Body of pancreas (tissue), 4 donors: ENCODE measurements around the gene PFAS. TPM values are rescaled to one million over a fixed set of nuclear protein-coding genes. Genes with fewer than 3 reads are reported as not detected.
"Not testable (repeated sequence)": the region's sequence is repeated elsewhere in the genome, so short reads cannot be mapped to it uniquely, and the experiment has no call there.

Experiments used
- ATAC-seq: fragments of 150-250 bp; one replicate; pipeline ENCODE4 v1.9.1; 2016
- DNase-seq, 4 donors: peaks; one replicate each; pipeline ENCODE4 v3.0.0-alpha.2; 2019
- H3K27ac ChIP-seq, 4 donors: fragments of 200-600 bp; sonication (generic); 1 replicate in 3 of 4; 2 replicates in 1 of 4; pipeline versions ENCODE4 v1.5.1 to v1.6.1; 2016 to 2019; ENCODE audit warnings: mild to moderate bottlenecking in 1 of 4, mixed read lengths in 1 of 4, moderate library complexity in 1 of 4
- H3K27me3 ChIP-seq, 2 donors: fragments of 200-600 bp; sonication (generic); one replicate each; pipeline ENCODE4 v1.6.0; 2016; ENCODE audit warnings: mild to moderate bottlenecking in 1 of 2
- H3K36me3 ChIP-seq, 2 donors: fragments of 200-600 bp; sonication (generic); replicated peaks in 1 of 2; 2 replicates each; pipeline ENCODE4 v1.5.1; 2016; ENCODE audit warnings: low read depth in 2 of 2; ENCODE audit not compliant: insufficient read depth in 1 of 2
- H3K4me1 ChIP-seq: fragments of 200-600 bp; sonication (generic); one replicate; pipeline ENCODE4 v1.6.0; 2016
- H3K4me3 ChIP-seq, 2 donors: fragments of 200-600 bp; sonication (generic); 1 replicate in 1 of 2; 2 replicates in 1 of 2; pipeline ENCODE4 v1.5.1; 2016 to 2019
- H3K9me3 ChIP-seq, 3 donors: fragments of 200-600 bp; sonication (generic); 1 replicate in 2 of 3; 2 replicates in 1 of 3; pipeline ENCODE4 v1.5.1; 2016
- CTCF ChIP-seq, 7 experiments: fragments of 450-650 bp in 4 of 7; fragments of 200-600 bp in 3 of 7; sonication (generic) in 3 of 7; IDR thresholded peaks; one replicate each; pipeline ENCODE4 v1.5.1; 2016 to 2019; ENCODE audit warnings: antibody characterized with exemption in 7 of 7
- POLR2A ChIP-seq, 3 donors: fragments of 450-650 bp; IDR thresholded peaks; one replicate each; pipeline ENCODE4 v1.6.1; 2016; ENCODE audit warnings: antibody characterized with exemption in 3 of 3, mild to moderate bottlenecking in 2 of 3
- WGBS, 2 donors: methylation state at CpG; one replicate each; pipeline ENCODE4 v1.1.5; 2017; 5-methylcytosine and 5-hydroxymethylcytosine counted together
- intact Hi-C: fragments of 100-400 bp; cut with DNase I; formaldehyde crosslinking; loops from one replicate; pipeline ENCODE4 v1.15.1; 2023
- total RNA-seq, 2 donors: library from RNA; depleted of rRNA; stranded (reverse); fragments of >200 nt; gene quantifications; one replicate each; pipeline ENCODE4 v1.1.0, GENCODE V29; 2016

PFAS gene
- total RNA-seq, 2 donors from 2014 or later = 9.9 to 33.0 TPM

DNA sequence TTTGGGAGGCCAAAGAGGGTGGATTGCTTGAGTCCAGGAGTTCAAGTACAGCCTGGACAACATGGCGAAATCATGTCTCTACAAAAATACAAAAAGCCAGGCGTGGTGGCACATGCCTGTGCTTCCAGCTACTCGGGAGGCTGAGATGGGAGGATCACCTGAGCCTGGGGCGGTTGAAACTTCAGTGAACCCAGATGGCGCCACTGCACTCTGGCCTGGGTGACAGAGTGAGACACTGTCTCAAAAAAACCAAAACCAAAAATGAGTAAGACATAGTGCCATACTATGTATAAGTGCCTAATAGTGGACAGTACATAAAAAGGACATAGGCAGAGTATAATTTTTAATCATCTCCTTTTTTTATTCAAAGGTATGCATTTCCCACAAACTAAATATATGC is 5.3 kb upstream of the PFAS start:
- WGBS, 2 donors = 85 to 91% methylated on average over 5 of the region's 5 CpGs

GRCh38 chr17:8244768-8245167 is 4.3 kb upstream of the PFAS start:
- intact Hi-C loops = no loop called here
- no peak for TF ChIP-seq POLR2A (IDR thresholded peaks at IDR 0.05)
- TF ChIP-seq CTCF (IDR thresholded peaks at IDR 0.05) = no peak
- Histone ChIP-seq H3K4me1 (peaks cover 10% of the 10 kb centered on the region), H3K27ac (no peak overlapping the region), H3K9me3 (no peaks in the 10 kb centered on the region), H3K36me3 (no peaks in the 10 kb centered on the region), H3K4me3 (no peak overlapping the region), H3K27me3 (no peaks in the 10 kb centered on the region)
- DNase-seq (no peak), ATAC-seq (no peak)
- 95 to 99% methylated on average over 8 of the region's 8 CpGs for WGBS, 2 donors

More for the DNA sequence above, 5.3 kb upstream of the PFAS start:
- Histone ChIP-seq H3K4me3 (no peak overlapping the region), H3K27me3 (no peaks in the 10 kb centered on the region), H3K36me3 (no peaks in the 10 kb centered on the region), H3K27ac (no peak overlapping the region), H3K9me3 (no peaks in the 10 kb centered on the region), H3K4me1 (peaks cover 6% of the 10 kb centered on the region)
- ATAC-seq (no peak), DNase-seq (no peak)
- intact Hi-C loops = no loop called here
- TF ChIP-seq CTCF (IDR thresholded peaks at IDR 0.05) (no peak), POLR2A (IDR thresholded peaks at IDR 0.05) (no peak)

GRCh38 chr17:8249621-8250500 is 772 bp downstream of the PFAS start:
- H3K27me3 ChIP-seq = no peaks in the 10 kb centered on the region
- H3K27ac ChIP-seq = peak overlapping the region in 3 of 4 donors; percentile 89 to 98 (median 94)
- H3K36me3 ChIP-seq = no peaks in the 10 kb centered on the region
- no peaks in the 10 kb centered on the region for H3K9me3 ChIP-seq
- DNase-seq = no peak
- H3K4me3 ChIP-seq = peak overlapping the region; percentile 69 to 74
- peaks cover 14% of the 10 kb centered on the region for H3K4me1 ChIP-seq
- TF ChIP-seq POLR2A (IDR thresholded peaks at IDR 0.05) (no peak), CTCF (IDR thresholded peaks at IDR 0.05) (no peak)
- intact Hi-C loops = no loop called here
- ATAC-seq = no peak
- 9 to 11% methylated on average over 10 of the region's 10 CpGs for WGBS, 2 donors

DNA sequence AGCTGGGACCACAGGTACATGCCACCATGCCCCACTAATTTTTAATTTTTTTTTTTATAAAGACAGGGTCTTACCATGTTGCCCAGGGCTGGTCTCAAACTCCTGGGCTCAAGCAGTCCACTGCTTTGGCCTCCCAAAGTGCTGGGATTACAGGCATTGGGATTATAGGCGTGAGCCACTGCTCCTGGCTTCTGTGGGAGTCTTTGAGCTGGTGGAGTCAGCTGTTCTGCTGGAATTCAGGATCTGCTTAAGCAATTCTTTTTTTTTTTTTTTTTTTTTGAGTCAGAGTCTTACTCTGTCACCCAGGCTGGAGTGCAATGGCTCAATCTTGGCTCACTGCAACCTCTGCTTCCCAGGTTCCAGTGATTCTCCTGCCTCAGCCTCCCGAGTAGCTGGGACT is 2.3 kb downstream of the PFAS start:
- peaks cover 14% of the 10 kb centered on the region for H3K4me1 ChIP-seq
- H3K27ac ChIP-seq, H3K9me3 ChIP-seq, DNase-seq, ATAC-seq, intact Hi-C loops, H3K36me3 ChIP-seq, H3K27me3 ChIP-seq, H3K4me3 ChIP-seq: not testable (repeated sequence)
- WGBS, 2 donors = 84 to 85% methylated on average over 2 of the region's 2 CpGs

DNA sequence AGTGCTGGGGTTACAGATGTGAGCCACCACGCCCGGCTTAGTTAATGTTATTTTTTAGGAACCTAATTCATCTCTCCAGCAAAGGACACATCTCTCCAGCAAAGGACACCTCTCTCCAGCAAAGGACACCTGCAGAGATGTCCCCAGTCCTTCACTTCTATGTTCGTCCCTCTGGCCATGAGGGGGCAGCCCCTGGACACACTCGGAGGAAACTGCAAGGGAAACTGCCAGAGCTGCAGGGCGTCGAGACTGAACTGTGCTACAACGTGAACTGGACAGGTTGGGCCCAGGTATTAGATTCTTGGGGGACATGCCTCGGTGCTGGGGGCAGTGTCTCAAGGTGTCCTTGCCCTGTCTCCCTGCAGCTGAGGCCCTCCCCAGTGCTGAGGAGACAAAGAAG is 4.7 kb downstream of the PFAS start:
- Histone ChIP-seq H3K4me3 (no peak overlapping the region), H3K4me1 (peaks cover 9% of the 10 kb centered on the region), H3K27ac (no peak overlapping the region), H3K27me3 (no peaks in the 10 kb centered on the region), H3K36me3 (peaks cover 0 to 9% of the 10 kb centered on the region in 2 donors), H3K9me3 (no peaks in the 10 kb centered on the region)
- peak in 3 of 4 donors; percentile 49 to 77 (median 65) for DNase-seq
- TF ChIP-seq POLR2A (IDR thresholded peaks at IDR 0.05) (no peak), CTCF (IDR thresholded peaks at IDR 0.05) (peak in 5 of 7 experiments; percentile 10 to 68 (median 38))
- ATAC-seq = no peak
- WGBS, 2 donors = 28 to 67% methylated on average over 6 to 8 of the region's 8 CpGs
- intact Hi-C loops = no loop called here
